A549 (cell line): Measurements from ENCODE around the gene HNRNPK. TPM values are rescaled to one million over a fixed set of nuclear protein-coding genes. Genes with fewer than 3 reads are reported as not detected.

Experiments
- ATAC-seq, 2 experiments: fragments of 200-7000 bp in 1 of 2; fragments of >200 bp in 1 of 2; cut with Nextera tagmentation in 1 of 2; cut with Tn5 transposase in 1 of 2; 3 replicates each; pipeline versions ENCODE4 v1.8.0 to v1.9.1; 2018 to 2020; ENCODE audit warnings: mild to moderate bottlenecking in 1 of 2, moderate library complexity in 1 of 2
- CTCF ChIA-PET: fragments of 300-600 bp; sonication (Branson Sonifier 250); formaldehyde crosslinking; extraction: SDS; loops from one replicate; lab custom pipeline; 2021; ENCODE audit warnings: antibody characterized with exemption, inconsistent platforms; lab: Yijun Ruan, JAX
- POLR2A ChIA-PET: fragments of 350-600 bp; formaldehyde crosslinking; extraction: SDS; loops from one replicate; lab custom pipeline; 2021; ENCODE audit warnings: antibody characterized with exemption, inconsistent platforms; lab: Yijun Ruan, JAX
- DNase-seq, 2 experiments: peaks; one replicate each; pipeline versions ENCODE4 v3.0.0 to v3.0.0-alpha.2; 2011 to 2016; ENCODE audit warnings: low read depth in 1 of 2, low spot score in 1 of 2
- FAIRE-seq: peaks from 2 replicates; lab custom pipeline; 2011; peaks lifted over from hg19 to GRCh38; lab: Jason Lieb, UNC
- H3K27ac ChIP-seq, 2 experiments: fragments of >200 bp; sonication (Bioruptor Twin); formaldehyde crosslinking; 3 replicates each; pipeline ENCODE4 v1.5.1; 2016 to 2017
- H3K4me1 ChIP-seq: fragments of >200 bp; sonication (Bioruptor Twin); formaldehyde crosslinking; 3 replicates; pipeline ENCODE4 v1.6.1; 2016
- H3K4me2 ChIP-seq: fragments of >200 bp; sonication (Bioruptor Twin); formaldehyde crosslinking; 3 replicates; pipeline ENCODE4 v1.6.1; 2016
- H3K4me3 ChIP-seq: fragments of >200 bp; sonication (Bioruptor Twin); formaldehyde crosslinking; 3 replicates; pipeline ENCODE4 v1.5.1; 2016
- H3K9me3 ChIP-seq: fragments of >200 bp; sonication (Bioruptor Twin); formaldehyde crosslinking; 3 replicates; pipeline ENCODE4 v1.6.1; 2016
- BHLHE40 ChIP-seq: IDR thresholded peaks from 2 replicates; pipeline ENCODE4 v1.6.1; 2012; ENCODE audit warnings: low read depth, low read length, inconsistent platforms
- FOSB ChIP-seq: fragments of 250-450 bp; sonication (Bioruptor Pico); IDR thresholded peaks from 2 replicates; pipeline ENCODE4 v1.5.0; 2020; ENCODE audit warnings: mild to moderate bottlenecking, moderate library complexity
- FOSL2 ChIP-seq, 2 experiments: fragments of 450-650 bp in 1 of 2; fragments of >200 bp in 1 of 2; sonication (Bioruptor Twin) in 1 of 2; formaldehyde crosslinking; IDR thresholded peaks; 2 replicates each; pipeline versions ENCODE4 v1.5.0 to v1.6.1; 2016 to 2020; ENCODE audit warnings: mild to moderate bottlenecking in 1 of 2, moderate library complexity in 1 of 2
- HMGXB4 ChIP-seq: fragments of 250-450 bp; sonication (Bioruptor Pico); IDR thresholded peaks from 2 replicates; pipeline ENCODE4 v1.5.0; 2021; ENCODE audit warnings: mild to moderate bottlenecking, moderate library complexity, borderline replicate concordance
- KDM5A ChIP-seq: fragments of 200-600 bp; sonication (generic); IDR thresholded peaks from 2 replicates; pipeline ENCODE4 v1.6.1; 2016; ENCODE audit warnings: antibody characterized with exemption, mild to moderate bottlenecking
- MAFK ChIP-seq: fragments of 450-650 bp; IDR thresholded peaks from 2 replicates; pipeline ENCODE4 v1.6.1; 2014; ENCODE audit not compliant: partially characterized antibody
- MAX ChIP-seq: IDR thresholded peaks from 2 replicates; pipeline ENCODE4 v1.6.1; 2012
- MAZ ChIP-seq: fragments of 150-350 bp; IDR thresholded peaks from 2 replicates; pipeline ENCODE4 v1.6.1; 2014; ENCODE audit warnings: antibody characterized with exemption, low read depth, low read length, borderline replicate concordance
- NFE2L2 ChIP-seq: fragments of 150-350 bp; conservative IDR thresholded peaks from 2 replicates; pipeline ENCODE4 v1.6.1; 2014; ENCODE audit warnings: low read length
- PBX3 ChIP-seq: IDR thresholded peaks from 2 replicates; pipeline ENCODE4 v1.6.1; 2012
- RCOR1 ChIP-seq: fragments of 150-350 bp; IDR thresholded peaks from 2 replicates; pipeline ENCODE4 v1.6.1; 2014; ENCODE audit warnings: antibody characterized with exemption, low read length, low read depth
- RFX5 ChIP-seq: fragments of 450-650 bp; IDR thresholded peaks from 2 replicates; pipeline ENCODE4 v1.7.1; 2014; ENCODE audit warnings: antibody characterized with exemption, mild to moderate bottlenecking, moderate library complexity
- USF2 ChIP-seq: fragments of 450-650 bp; IDR thresholded peaks from 2 replicates; pipeline ENCODE4 v1.6.1; 2014; ENCODE audit warnings: antibody characterized with exemption
- WGBS: methylation state at CpG from one replicate; pipeline ENCODE4 v1.1.6; 2017; ENCODE audit errors: missing lambda C conversion rate; 5-methylcytosine and 5-hydroxymethylcytosine counted together
- polyA plus RNA-seq, 4 experiments: library from polyadenylated mRNA; depleted of rRNA in 3 of 4; stranded (reverse); fragments of >200 nt; fragmentation: RNase III in 1 of 4; extraction: RNeasy Plus Mini Kit Qiagen cat#74134 plus additional on column Dnase treatment in 1 of 4; gene quantifications; 2 replicates in 3 of 4; 3 replicates in 1 of 4; pipeline ENCODE4 v1.2.3, GENCODE V29; 2011 to 2017

The HNRNPK gene
- polyA plus RNA-seq, 2 of the 4 experiments (the other 2 are of a cell fraction), result 682 to 699 TPM

GRCh38 chr9:83986765-83987401 lies 6.9 kb upstream of the HNRNPK start:
- no peaks in the 10 kb centered on the region for H3K9me3 ChIP-seq
- FAIRE-seq (no peak), ATAC-seq (peak in 1 of 2 experiments; percentile 81; a peak in 3 of 6 replicates), DNase-seq (peak in 1 of 2 experiments; percentile 40)
- 52% methylated on average over 11 of the region's 11 CpGs for WGBS
- peaks cover 31% of the 10 kb centered on the region for H3K4me1 ChIP-seq
- POLR2A ChIA-PET, result no interaction called here
- peak; percentile 53; the same call in 1 of the 2 replicates for TF ChIP-seq MAX
- no peak for TF ChIP-seq RFX5
- TF ChIP-seq BHLHE40, result peak; percentile 68
- no peak for TF ChIP-seq FOSL2 (IDR thresholded peaks at IDR 0.05)
- peak; percentile 66 for TF ChIP-seq FOSL2 (CRISPR knock-in tag; IDR thresholded peaks at IDR 0.05)
- H3K27ac ChIP-seq, result peak overlapping the region; percentile 29 to 72; a peak in 5 of 6 replicates
- CTCF ChIA-PET, result interaction anchor here (1.0 kb wide), 1 partner anchor 186 kb away, joined by 3 read pairs; no protein-coding TSS in a partner anchor
- no peak overlapping the region for H3K4me3 ChIP-seq
- H3K4me2 ChIP-seq, result peak overlapping the region; percentile 53

- Histone ChIP-seq H3K4me3 (no peak overlapping the region), H3K4me2 (peak overlapping the region; percentile 53; the same call in 2 of the 3 replicates), H3K27ac (peak overlapping the region in 1 of 2 experiments; percentile 29; a peak in 1 of 6 replicates), H3K4me1 (peaks cover 28% of the 10 kb centered on the region), H3K9me3 (no peaks in the 10 kb centered on the region)
- POLR2A ChIA-PET, result no interaction called here
- WGBS, result 86% methylated on average over 3 of the region's 3 CpGs
- CTCF ChIA-PET, result no interaction called here
- no peak for ATAC-seq
- FAIRE-seq, result no peak
- no peak for DNase-seq
- TF ChIP-seq MAZ, result no peak
- no peak for TF ChIP-seq NFE2L2
- no peak for TF ChIP-seq FOSB (CRISPR knock-in tag)
- TF ChIP-seq HMGXB4 (CRISPR knock-in tag), result no peak
- TF ChIP-seq USF2, result no peak
- no peak for TF ChIP-seq KDM5A
- no peak for TF ChIP-seq RCOR1
Observed at GRCh38 chr9:83986195-83986594, 6.2 kb upstream of the HNRNPK start.

- peak overlapping the region; percentile 100 for H3K27ac ChIP-seq
- WGBS, result 2% methylated on average over 24 of the region's 29 CpGs
- ChIA-PET POLR2A (interaction anchor here (1.2 to 2.8 kb wide), 8 partner anchors 11 to 280 kb away, joined by 3 to 29 read pairs (median 8); partner anchors contain the start of gene KIF27), CTCF (interaction anchor here (0.9 to 1.8 kb wide), 5 partner anchors 11 to 280 kb away, joined by 3 to 8 read pairs (median 4); no protein-coding TSS in a partner anchor)
- FAIRE-seq (no peak), DNase-seq (peak; percentile 51 to 52), ATAC-seq (peak; percentile 32 to 60)
- peaks cover 35% of the 10 kb centered on the region for H3K4me1 ChIP-seq
- H3K4me3 ChIP-seq, result peak overlapping the region; percentile 94
- peak overlapping the region; percentile 86 for H3K4me2 ChIP-seq
- TF ChIP-seq MAZ (no peak), PBX3 (no peak), FOSL2 (IDR thresholded peaks at IDR 0.05) (no peak), FOSL2 (CRISPR knock-in tag; IDR thresholded peaks at IDR 0.05) (no peak), MAFK (peak; percentile 86)
- H3K9me3 ChIP-seq, result no peaks in the 10 kb centered on the region
Observed at GRCh38 chr9:83981126-83981871, 1.3 kb upstream of the HNRNPK start.
